Thymus (tissue), 11 donors: ENCODE measurements around the gene OR2T1. TPM values are rescaled to one million over a fixed set of nuclear protein-coding genes. Genes with fewer than 3 reads are reported as not detected.
"Not testable (repeated sequence)": the region's sequence is repeated elsewhere in the genome, so short reads cannot be mapped to it uniquely, and the experiment has no call there.

ENCODE experiments used
- DNase-seq, 9 donors: peaks; one replicate each; pipeline ENCODE4 v3.0.0-alpha.2; 2013; ENCODE audit warnings: low spot score in 9 of 9, low read depth in 6 of 9, missing footprints in 1 of 9
- H3K27ac ChIP-seq, 2 donors: one replicate each; pipeline ENCODE4 v1.5.1; 2013; ENCODE audit warnings: control low read depth in 1 of 2, low read depth in 1 of 2, low read length in 1 of 2, mild to moderate bottlenecking in 1 of 2, moderate library complexity in 1 of 2
- H3K27me3 ChIP-seq, 2 donors: one replicate each; pipeline ENCODE4 v1.5.1; 2013; ENCODE audit warnings: low read length in 1 of 2; ENCODE audit not compliant: control insufficient read depth in 2 of 2, insufficient read depth in 1 of 2
- H3K36me3 ChIP-seq, 2 donors: one replicate each; pipeline ENCODE4 v1.5.1; 2013; ENCODE audit warnings: low read length in 1 of 2, mild to moderate bottlenecking in 1 of 2, moderate library complexity in 1 of 2; ENCODE audit not compliant: control insufficient read depth in 2 of 2, insufficient read depth in 2 of 2
- H3K4me1 ChIP-seq, 2 donors: one replicate each; pipeline ENCODE4 v1.5.1; 2013; ENCODE audit warnings: low read length in 2 of 2; ENCODE audit not compliant: control insufficient read depth in 2 of 2, insufficient read depth in 2 of 2
- H3K4me3 ChIP-seq, 2 donors: one replicate each; pipeline ENCODE4 v1.5.1; 2013; ENCODE audit warnings: low read length in 2 of 2, control low read depth in 1 of 2, mild to moderate bottlenecking in 1 of 2
- H3K9me3 ChIP-seq, 2 donors: one replicate each; pipeline ENCODE4 v1.5.1; 2013; ENCODE audit warnings: low read length in 1 of 2, mild to moderate bottlenecking in 1 of 2; ENCODE audit not compliant: control insufficient read depth in 2 of 2, insufficient read depth in 1 of 2
- WGBS: extraction: QIAGEN DNeasy Blood & Tissue Kit; methylation state at CpG from one replicate; pipeline ENCODE4 v1.1.7; 2013; 5-methylcytosine and 5-hydroxymethylcytosine counted together
- polyA plus RNA-seq: library from polyadenylated mRNA; stranded (reverse); fragments of 200-250 nt; gene quantifications from one replicate; pipeline ENCODE4 v1.2.3, GENCODE V29; 2013
- total RNA-seq: library from RNA; stranded (reverse); fragments of 120-200 nt; gene quantifications from one replicate; pipeline ENCODE4 v1.2.4, GENCODE V29; 2013
- donor health status: healthy.

OR2T1 gene
- total and polyA plus RNA-seq, 2 donors = 0.02 TPM; not detected in 1

DNA sequence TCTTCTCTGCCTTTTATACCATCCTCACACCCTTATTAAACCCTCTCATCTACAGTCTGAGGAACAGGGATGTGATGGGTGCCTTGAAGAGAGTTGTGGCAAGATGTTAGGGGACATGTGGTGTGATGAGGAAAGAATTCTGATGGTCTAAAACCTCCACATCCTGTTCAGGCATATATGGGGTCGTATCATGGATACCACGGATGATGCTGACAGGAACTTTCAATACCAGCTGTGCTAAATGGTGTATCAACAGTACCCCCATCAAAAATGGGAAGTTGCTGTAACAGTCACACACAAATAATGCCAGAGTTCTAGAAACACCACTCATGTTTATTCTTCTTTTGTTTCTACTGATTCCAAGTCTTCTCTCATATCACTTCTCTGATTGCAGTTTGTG lies 14.4 kb upstream of the OR2T1 start:
- Histone ChIP-seq H3K36me3 (no peaks in the 10 kb centered on the region), H3K4me3 (no peak overlapping the region), H3K9me3 (no peaks in the 10 kb centered on the region), H3K4me1 (no peaks in the 10 kb centered on the region), H3K27me3 (no peaks in the 10 kb centered on the region), H3K27ac (no peak overlapping the region)
- DNase-seq = no peak
- whole genome bisulfite sequencing = 9% methylated on average over 2 of the region's 2 CpGs

DNA sequence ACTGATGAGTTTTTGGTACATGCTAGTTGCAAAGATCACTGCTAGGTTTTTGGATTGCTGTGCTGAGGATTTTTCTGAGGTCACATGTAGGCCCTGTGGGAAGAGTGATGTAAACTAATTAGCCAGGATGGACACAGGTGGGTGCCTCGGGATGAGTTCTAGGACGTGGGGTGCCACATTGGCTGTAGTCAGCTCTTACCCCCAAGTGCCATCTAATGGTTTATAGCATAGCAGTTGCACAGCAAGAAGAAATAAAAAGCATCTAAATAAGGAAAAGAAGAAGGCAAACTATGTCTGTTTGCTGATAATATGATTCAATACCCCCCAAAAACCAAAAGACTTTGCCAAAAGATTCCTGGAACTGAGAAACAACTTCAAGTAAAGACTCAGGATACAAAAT lies 9.8 kb upstream of the OR2T1 start:
- Histone ChIP-seq H3K9me3 (no peaks in the 10 kb centered on the region), H3K4me3 (no peak overlapping the region), H3K27me3 (no peaks in the 10 kb centered on the region), H3K36me3 (no peaks in the 10 kb centered on the region), H3K27ac (no peak overlapping the region), H3K4me1 (no peaks in the 10 kb centered on the region)
- 89% methylated on average over 2 of the region's 2 CpGs for WGBS
- DNase-seq = no peak

DNA sequence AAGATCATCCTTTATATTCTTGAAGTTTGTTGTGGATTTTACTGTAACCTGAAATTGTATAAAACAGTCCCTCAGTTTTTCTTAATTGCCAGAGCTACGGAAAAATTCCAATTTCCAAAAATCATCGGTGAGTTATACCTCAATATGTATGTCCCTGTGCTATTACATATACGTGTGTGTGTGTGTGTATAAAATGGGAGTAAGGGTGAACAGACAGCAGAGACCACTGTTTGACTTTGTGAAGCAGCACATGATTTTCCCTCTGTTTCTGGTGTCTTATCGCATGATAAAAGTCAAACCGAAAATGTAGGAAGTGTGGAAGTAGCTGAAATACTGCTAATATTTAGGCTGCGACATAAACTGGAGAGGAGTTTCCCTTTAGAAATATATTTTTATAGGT lies 1.2 kb downstream of the OR2T1 start:
- H3K4me1 ChIP-seq = no peaks in the 10 kb centered on the region
- H3K27me3 ChIP-seq = no peaks in the 10 kb centered on the region
- no peaks in the 10 kb centered on the region for H3K36me3 ChIP-seq
- no peak overlapping the region for H3K4me3 ChIP-seq
- no peak overlapping the region for H3K27ac ChIP-seq
- H3K9me3 ChIP-seq = peaks cover 0 to 5% of the 10 kb centered on the region in 2 donors
- DNase-seq = peak; percentile 3 to 43 (median 17)
- WGBS = 92% methylated on average over 6 of the region's 6 CpGs

DNA sequence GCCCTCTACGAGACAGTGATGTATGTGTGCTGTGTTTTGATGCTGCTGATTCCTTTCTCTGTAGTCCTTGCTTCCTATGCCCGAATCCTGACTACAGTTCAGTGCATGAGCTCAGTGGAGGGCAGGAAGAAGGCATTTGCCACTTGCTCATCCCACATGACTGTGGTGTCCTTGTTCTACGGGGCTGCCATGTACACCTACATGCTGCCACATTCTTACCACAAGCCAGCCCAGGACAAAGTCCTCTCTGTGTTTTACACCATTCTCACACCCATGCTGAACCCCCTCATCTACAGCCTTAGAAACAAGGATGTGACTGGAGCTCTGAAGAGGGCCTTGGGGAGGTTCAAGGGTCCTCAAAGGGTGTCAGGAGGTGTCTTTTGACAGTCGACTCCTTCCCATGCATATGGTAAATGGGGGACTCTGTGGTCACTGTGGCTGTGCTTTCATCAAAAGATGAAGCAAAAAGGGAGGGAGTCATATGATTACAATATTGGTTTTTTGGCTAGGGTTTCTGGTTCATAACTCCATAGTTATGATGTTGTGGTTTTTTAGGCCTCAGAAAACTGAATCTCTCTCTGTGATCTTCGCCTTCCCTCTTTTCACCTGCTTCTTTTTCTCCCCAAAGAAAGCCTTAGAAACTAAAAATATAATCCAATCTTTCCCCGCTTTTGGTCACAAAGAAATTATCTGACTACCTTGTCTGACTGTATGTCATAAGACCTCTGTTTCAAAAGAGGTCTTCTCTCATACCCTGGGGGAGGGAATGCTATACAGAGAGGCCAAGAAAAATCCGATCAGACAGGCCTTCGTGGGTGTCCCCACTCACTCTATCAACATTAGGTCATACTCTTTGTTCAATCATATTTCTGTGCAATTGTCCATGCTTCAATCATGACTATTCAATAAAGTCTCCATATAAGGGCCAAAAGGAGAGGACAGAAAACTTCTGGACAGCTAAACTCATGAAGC lies 4.2 kb downstream of the OR2T1 start:
- no peak overlapping the region for H3K27ac ChIP-seq
- peaks cover 0 to 11% of the 10 kb centered on the region in 2 donors for H3K9me3 ChIP-seq
- H3K27me3 ChIP-seq = no peaks in the 10 kb centered on the region
- H3K4me1 ChIP-seq = no peaks in the 10 kb centered on the region
- H3K36me3 ChIP-seq = no peaks in the 10 kb centered on the region
- DNase-seq = no peak
- no peak overlapping the region for H3K4me3 ChIP-seq
- WGBS = 81% methylated on average over 8 of the region's 8 CpGs

DNA sequence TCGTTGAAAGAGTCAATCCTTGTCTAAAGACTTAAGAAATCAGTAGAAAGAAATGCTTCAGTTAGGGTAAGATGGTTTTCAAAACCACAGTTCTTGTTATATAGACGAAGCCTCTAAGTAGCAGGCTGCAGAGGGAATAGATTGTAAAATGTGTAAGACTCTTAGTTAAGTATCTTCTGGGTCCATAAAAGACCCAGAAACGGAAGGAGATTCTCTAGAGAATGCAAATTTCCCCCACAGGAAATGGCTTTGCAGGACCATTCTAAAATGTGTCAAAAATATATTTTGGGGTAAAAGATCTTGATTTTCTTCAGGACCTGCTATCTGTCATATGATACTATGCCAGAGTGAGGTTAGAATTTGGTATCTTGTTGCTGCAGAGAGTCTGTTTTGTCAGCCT lies 13.4 kb downstream of the OR2T1 start:
- no peak overlapping the region for H3K27ac ChIP-seq
- no peak for DNase-seq
- H3K36me3 ChIP-seq = no peaks in the 10 kb centered on the region
- H3K9me3 ChIP-seq = peaks cover 0 to 20% of the 10 kb centered on the region in 2 donors
- no peak overlapping the region for H3K4me3 ChIP-seq
- 67% methylated on average over 3 of the region's 3 CpGs for WGBS
- H3K4me1 ChIP-seq = no peaks in the 10 kb centered on the region
- no peaks in the 10 kb centered on the region for H3K27me3 ChIP-seq

DNA sequence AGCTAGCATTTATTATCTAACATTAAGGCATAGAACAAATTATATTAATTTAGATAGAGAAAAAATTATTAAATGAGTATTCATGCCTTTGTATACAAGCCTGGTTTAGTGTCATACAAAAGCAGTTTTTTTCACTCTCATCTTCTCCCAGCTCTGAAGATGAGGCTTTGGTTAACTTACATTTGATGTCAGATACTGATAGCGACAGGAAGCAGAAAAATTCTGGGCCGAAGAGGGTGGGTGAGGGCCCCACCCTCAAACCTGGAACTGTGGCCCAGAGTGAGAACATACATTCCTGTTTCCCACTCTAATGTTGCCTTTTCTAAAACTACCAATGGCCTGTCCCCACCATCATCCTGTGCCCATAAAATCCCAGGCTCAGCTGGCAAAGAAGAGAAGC lies 15.0 kb downstream of the OR2T1 start:
- WGBS = 87% methylated on average over 2 of the region's 2 CpGs
- peaks cover 0 to 13% of the 10 kb centered on the region in 2 donors for H3K9me3 ChIP-seq

DNA sequence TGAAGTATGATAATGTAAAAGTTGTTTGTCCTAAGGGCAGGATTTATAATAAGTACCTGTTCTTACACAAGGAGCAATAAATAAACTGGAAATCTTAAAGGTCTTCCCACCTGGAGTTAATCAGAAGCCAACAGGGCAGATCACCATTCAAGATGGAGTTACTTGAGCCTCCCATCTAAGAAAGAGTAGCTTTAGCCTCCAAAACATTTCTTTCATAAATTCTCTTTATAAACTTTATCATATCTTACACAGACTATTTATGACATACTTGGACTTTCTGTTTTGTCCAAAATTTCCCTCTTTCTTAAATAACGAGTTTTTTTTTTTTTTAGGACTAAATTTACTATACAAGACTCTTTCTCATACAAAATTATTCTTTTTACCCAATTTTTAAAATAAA lies 18.5 kb downstream of the OR2T1 start:
- Histone ChIP-seq H3K36me3 (no peaks in the 10 kb centered on the region), H3K9me3 (peaks cover 0 to 13% of the 10 kb centered on the region in 2 donors), H3K4me3 (no peak overlapping the region), H3K27me3 (no peaks in the 10 kb centered on the region), H3K4me1 (no peaks in the 10 kb centered on the region), H3K27ac (no peak overlapping the region)
- DNase-seq = no peak
- WGBS = 22% methylated on average over 1 of the region's 1 CpG

More for the DNA sequence above, 15.0 kb downstream of the OR2T1 start:
- Histone ChIP-seq H3K36me3 (no peaks in the 10 kb centered on the region), H3K4me1 (no peaks in the 10 kb centered on the region), H3K27me3 (no peaks in the 10 kb centered on the region), H3K4me3 (no peak overlapping the region), H3K27ac (no peak overlapping the region)
- no peak for DNase-seq

DNA sequence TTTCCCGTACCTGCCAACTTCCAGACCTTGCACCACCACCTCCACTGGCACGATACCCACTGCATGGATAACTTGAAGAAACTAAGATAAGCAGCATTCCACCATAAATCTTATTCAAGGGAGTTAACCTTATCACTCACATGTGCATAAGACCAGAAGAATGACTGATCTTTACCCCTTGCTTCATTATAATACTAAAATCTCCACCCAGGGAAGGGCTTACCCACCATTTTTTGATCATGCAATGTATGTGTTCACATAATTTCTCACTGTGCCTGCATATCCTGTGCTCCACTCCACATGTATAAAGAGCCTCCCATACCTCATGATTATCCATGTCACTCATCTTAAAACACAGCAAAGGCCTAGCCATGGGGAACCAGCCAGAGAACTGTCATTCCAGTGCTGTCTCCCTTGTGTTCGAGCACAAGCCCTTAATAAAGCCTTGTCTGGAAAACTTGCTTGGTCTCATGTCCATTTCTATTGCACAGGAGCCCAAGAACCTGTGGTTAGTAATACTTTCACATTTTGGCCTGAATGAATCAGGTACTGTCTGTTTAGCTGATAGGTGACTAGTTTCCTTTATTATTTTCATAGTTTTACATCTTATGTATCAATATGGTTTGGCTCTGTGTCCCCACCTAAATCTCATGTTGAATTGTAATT lies 24.8 kb downstream of the OR2T1 start:
- 75% methylated on average over 3 of the region's 3 CpGs for WGBS
- not testable (repeated sequence) for H3K4me1 ChIP-seq, H3K27me3 ChIP-seq, H3K4me3 ChIP-seq, DNase-seq, H3K27ac ChIP-seq, H3K9me3 ChIP-seq, H3K36me3 ChIP-seq

DNA sequence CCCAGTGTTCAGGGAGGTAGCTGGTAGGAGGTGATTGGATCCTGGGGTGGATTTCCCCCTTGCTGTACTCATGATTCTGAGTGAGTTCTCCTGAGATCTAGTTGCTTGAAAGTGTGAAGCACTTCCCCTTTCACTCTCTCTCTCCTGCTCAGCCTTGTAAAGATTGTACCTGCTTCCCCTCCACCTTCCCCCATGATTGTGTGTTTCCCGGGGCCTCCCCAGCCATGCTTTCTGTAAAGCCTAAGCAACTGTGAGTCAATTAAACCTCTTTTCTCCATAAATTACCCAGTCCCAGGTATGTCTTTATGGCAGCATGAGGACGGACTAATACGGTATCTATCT lies 25.3 kb downstream of the OR2T1 start:
- not testable (repeated sequence) for H3K4me3 ChIP-seq, H3K27ac ChIP-seq, H3K36me3 ChIP-seq, H3K27me3 ChIP-seq, H3K4me1 ChIP-seq, DNase-seq, H3K9me3 ChIP-seq
- 89% methylated on average over 3 of the region's 3 CpGs for WGBS
